Tibial nerve (tissue), 4 donors: ENCODE results near the gene NCS1. TPM values are rescaled to one million over a fixed set of nuclear protein-coding genes. Genes with fewer than 3 reads are reported as not detected.

Source experiments
- DNase-seq, 2 donors: peaks; one replicate each; pipeline ENCODE4 v3.0.0-alpha.2; 2019; ENCODE audit warnings: low spot score in 2 of 2
- H3K27ac ChIP-seq, 4 donors: fragments of 200-600 bp; sonication (generic) in 3 of 4; one replicate each; pipeline ENCODE4 v1.5.1; 2017 to 2019; ENCODE audit warnings: mild to moderate bottlenecking in 1 of 4
- H3K27me3 ChIP-seq, 2 donors: fragments of 200-600 bp; sonication (generic) in 1 of 2; one replicate each; pipeline versions ENCODE4 v1.5.1 to v1.6.0; 2017 to 2019
- H3K36me3 ChIP-seq, 3 donors: fragments of 200-600 bp; sonication (generic); one replicate each; pipeline ENCODE4 v1.5.1; 2018 to 2019
- H3K4me1 ChIP-seq, 4 donors: fragments of 200-600 bp; sonication (generic) in 3 of 4; one replicate each; pipeline ENCODE4 v1.5.1; 2017 to 2019
- H3K4me3 ChIP-seq, 4 donors: fragments of 200-600 bp; sonication (generic) in 3 of 4; one replicate each; pipeline ENCODE4 v1.5.1; 2017 to 2019; ENCODE audit warnings: mild to moderate bottlenecking in 1 of 4, moderate library complexity in 1 of 4
- H3K9me3 ChIP-seq, 4 donors: fragments of 200-600 bp; sonication (generic) in 3 of 4; one replicate each; pipeline ENCODE4 v1.5.1; 2017 to 2019
- CTCF ChIP-seq, 5 experiments: fragments of 200-600 bp in 3 of 5; fragments of 450-650 bp in 2 of 5; sonication (generic) in 3 of 5; IDR thresholded peaks; one replicate each; pipeline ENCODE4 v1.5.1; 2016 to 2019; ENCODE audit warnings: antibody characterized with exemption in 5 of 5, mild to moderate bottlenecking in 3 of 5, moderate library complexity in 2 of 5
- EP300 ChIP-seq, 2 donors: sonication (generic); formaldehyde crosslinking; IDR thresholded peaks; one replicate each; pipeline ENCODE4 v1.6.1; 2017; ENCODE audit warnings: antibody characterized with exemption in 2 of 2, mild to moderate bottlenecking in 1 of 2
- POLR2A ChIP-seq, 2 donors: fragments of 450-650 bp; IDR thresholded peaks; one replicate each; pipeline ENCODE4 v1.6.1; 2017; ENCODE audit warnings: antibody characterized with exemption in 2 of 2, mild to moderate bottlenecking in 2 of 2, moderate library complexity in 2 of 2
- WGBS, 2 donors: methylation state at CpG; one replicate each; pipeline ENCODE4 v1.1.5; 2018; 5-methylcytosine and 5-hydroxymethylcytosine counted together
- total RNA-seq, 4 donors: library from RNA; depleted of rRNA; stranded (reverse); fragments of >200 nt; gene quantifications; one replicate each; pipeline ENCODE4 v1.1.0, GENCODE V29; 2016

NCS1 gene
- total RNA-seq, 4 donors from 2014 or later = 5.7 to 10.7 (median 9.7) TPM

GRCh38 chr9:130157079-130157478, 15.1 kb upstream of the NCS1 start:
- no peaks in the 10 kb centered on the region for H3K36me3 ChIP-seq
- no peaks in the 10 kb centered on the region for H3K27me3 ChIP-seq
- 70 to 77% methylated on average over 6 to 7 of the region's 7 CpGs for WGBS, 2 donors
- H3K9me3 ChIP-seq = no peaks in the 10 kb centered on the region
- H3K4me1 ChIP-seq = no peaks in the 10 kb centered on the region
- no peak overlapping the region for H3K27ac ChIP-seq
- no peak overlapping the region for H3K4me3 ChIP-seq
- DNase-seq = no peak
- no peak for TF ChIP-seq CTCF (IDR thresholded peaks at IDR 0.05)

- no peaks in the 10 kb centered on the region for H3K36me3 ChIP-seq
- WGBS, 2 donors = 83 to 86% methylated on average over 8 of the region's 8 CpGs
- no peak overlapping the region for H3K27ac ChIP-seq
- TF ChIP-seq EP300 (IDR thresholded peaks at IDR 0.05) = no peak
- no peak for TF ChIP-seq POLR2A (IDR thresholded peaks at IDR 0.05)
- TF ChIP-seq CTCF (IDR thresholded peaks at IDR 0.05) = no peak
- no peaks in the 10 kb centered on the region for H3K4me1 ChIP-seq
- no peaks in the 10 kb centered on the region for H3K9me3 ChIP-seq
- no peaks in the 10 kb centered on the region for H3K27me3 ChIP-seq
- no peak overlapping the region for H3K4me3 ChIP-seq
- no peak for DNase-seq
These were observed 14.2 kb upstream of the NCS1 start for GRCh38 chr9:130158001-130158400.

GRCh38 chr9:130159057-130159456, 13.1 kb upstream of the NCS1 start:
- Histone ChIP-seq H3K4me1 (no peaks in the 10 kb centered on the region), H3K4me3 (no peak overlapping the region), H3K27me3 (no peaks in the 10 kb centered on the region), H3K9me3 (no peaks in the 10 kb centered on the region), H3K36me3 (no peaks in the 10 kb centered on the region), H3K27ac (no peak overlapping the region)
- WGBS, 2 donors = 75 to 78% methylated on average over 8 of the region's 8 CpGs
- TF ChIP-seq EP300 (IDR thresholded peaks at IDR 0.05) (no peak), POLR2A (IDR thresholded peaks at IDR 0.05) (no peak), CTCF (IDR thresholded peaks at IDR 0.05) (no peak)
- DNase-seq = no peak

GRCh38 chr9:130159915-130160670, 12.1 kb upstream of the NCS1 start:
- no peak for DNase-seq
- Histone ChIP-seq H3K4me3 (no peak overlapping the region), H3K27me3 (no peaks in the 10 kb centered on the region), H3K36me3 (no peaks in the 10 kb centered on the region), H3K9me3 (no peaks in the 10 kb centered on the region), H3K4me1 (no peaks in the 10 kb centered on the region), H3K27ac (no peak overlapping the region)
- 83 to 85% methylated on average over 9 to 10 of the region's 10 CpGs for WGBS, 2 donors
- TF ChIP-seq CTCF (IDR thresholded peaks at IDR 0.05) (no peak), EP300 (IDR thresholded peaks at IDR 0.05) (no peak), POLR2A (IDR thresholded peaks at IDR 0.05) (no peak)

- Histone ChIP-seq H3K27ac (no peak overlapping the region), H3K27me3 (no peaks in the 10 kb centered on the region), H3K9me3 (no peaks in the 10 kb centered on the region), H3K36me3 (no peaks in the 10 kb centered on the region), H3K4me1 (no peaks in the 10 kb centered on the region), H3K4me3 (no peak overlapping the region)
- no peak for TF ChIP-seq CTCF (IDR thresholded peaks at IDR 0.05)
- no peak for TF ChIP-seq POLR2A (IDR thresholded peaks at IDR 0.05)
- TF ChIP-seq EP300 (IDR thresholded peaks at IDR 0.05) = no peak
- no peak for DNase-seq
- WGBS, 2 donors = 96 to 100% methylated on average over 3 of the region's 3 CpGs
These were observed 11.2 kb upstream of the NCS1 start for GRCh38 chr9:130160862-130161470.
